Testis (tissue), 3 donors: Measurements from ENCODE around the gene SCAP. TPM values are rescaled to one million over a fixed set of nuclear protein-coding genes. Genes with fewer than 3 reads are reported as not detected.
A peak's percentile ranks its signal among the peaks of the same experiment; 100 is the strongest.
"Not testable (repeated sequence)": the region's sequence is repeated elsewhere in the genome, so short reads cannot be mapped to it uniquely, and the experiment has no call there.

ENCODE experiments used
- DNase-seq: peaks from one replicate; pipeline ENCODE4 v3.0.0-alpha.2; 2019
- H3K27ac ChIP-seq, 2 donors: fragments of 200-600 bp; sonication (generic); one replicate each; pipeline ENCODE4 v1.5.1; 2019
- H3K27me3 ChIP-seq: fragments of 200-600 bp; sonication (generic); one replicate; pipeline ENCODE4 v1.5.1; 2019
- H3K36me3 ChIP-seq: fragments of 200-600 bp; sonication (generic); one replicate; pipeline ENCODE4 v1.5.1; 2017; ENCODE audit warnings: low read depth; ENCODE audit errors: missing control alignments
- H3K4me1 ChIP-seq: fragments of 200-600 bp; sonication (generic); one replicate; pipeline ENCODE4 v1.5.1; 2019
- H3K4me3 ChIP-seq, 2 donors: fragments of 200-600 bp; sonication (generic); one replicate each; pipeline ENCODE4 v1.5.1; 2017 to 2019
- H3K9me3 ChIP-seq: fragments of 200-600 bp; sonication (generic); one replicate; pipeline ENCODE4 v1.5.1; 2017
- CTCF ChIP-seq, 3 experiments: fragments of 450-650 bp in 2 of 3; fragments of 200-600 bp in 1 of 3; sonication (generic) in 1 of 3; IDR thresholded peaks; one replicate each; pipeline ENCODE4 v1.5.1; 2016 to 2019; ENCODE audit warnings: antibody characterized with exemption in 3 of 3, mild to moderate bottlenecking in 2 of 3, moderate library complexity in 1 of 3
- POLR2A ChIP-seq: fragments of 450-650 bp; IDR thresholded peaks from one replicate; pipeline ENCODE4 v1.6.1; 2017; ENCODE audit warnings: antibody characterized with exemption, mild to moderate bottlenecking, moderate library complexity
- WGBS, 2 donors: methylation state at CpG; one replicate each; pipeline ENCODE4 v1.1.5; 2018; 5-methylcytosine and 5-hydroxymethylcytosine counted together
- intact Hi-C: fragments of 100-400 bp; cut with DNase I; formaldehyde crosslinking; loops from one replicate; pipeline ENCODE4 v1.15.1; 2023; ENCODE audit warnings: low total_unique reads
- polyA plus RNA-seq: library from polyadenylated mRNA; stranded (reverse); fragments of 350-450 nt; fragmentation: Illumina TruSeq; extraction: RNeasy Lipid Tissue Mini Kit (QIAGEN cat#74804); gene quantifications from one replicate; pipeline ENCODE4 v1.2.3, GENCODE V29; 2014; ENCODE audit warnings: low read depth, low replicate concordance; ENCODE audit not compliant: insufficient read depth
- total RNA-seq, 2 donors: library from RNA; depleted of rRNA; stranded (reverse); fragments of >200 nt; gene quantifications; one replicate each; pipeline ENCODE4 v1.2.3, GENCODE V29; 2016

The SCAP gene
- total and polyA plus RNA-seq, 3 donors from 2014 or later: 120 to 313 (median 276) TPM

- intact Hi-C loops: no loop called here
- no peak for DNase-seq
- no peak for TF ChIP-seq POLR2A
- no peak overlapping the region for H3K27ac ChIP-seq
- no peaks in the 10 kb centered on the region for H3K36me3 ChIP-seq
- no peaks in the 10 kb centered on the region for H3K9me3 ChIP-seq
- H3K4me1 ChIP-seq: peaks cover 7% of the 10 kb centered on the region
- no peak overlapping the region for H3K4me3 ChIP-seq
- H3K27me3 ChIP-seq: no peaks in the 10 kb centered on the region
- WGBS, 2 donors: 79 to 82% methylated on average over 1 of the region's 1 CpG
Observed at GRCh38 chr3:47464588-47464987, 11.2 kb downstream of the SCAP start.

GRCh38 chr3:47459534-47460085, 16.1 kb downstream of the SCAP start:
- 56 to 75% methylated on average over 9 of the region's 9 CpGs for WGBS, 2 donors
- Histone ChIP-seq H3K4me1 (peaks cover 18% of the 10 kb centered on the region), H3K27ac (peak overlapping the region in 1 of 2 donors; percentile 14)
- H3K27me3 ChIP-seq, H3K9me3 ChIP-seq, H3K36me3 ChIP-seq, intact Hi-C loops, H3K4me3 ChIP-seq: not testable (repeated sequence)
- DNase-seq: peak; percentile 13

GRCh38 chr3:47456984-47457383, 18.8 kb downstream of the SCAP start:
- DNase-seq: peak; percentile 2
- Histone ChIP-seq H3K36me3 (no peaks in the 10 kb centered on the region), H3K27ac (no peak overlapping the region), H3K9me3 (no peaks in the 10 kb centered on the region), H3K4me3 (no peak overlapping the region), H3K4me1 (peaks cover 15% of the 10 kb centered on the region), H3K27me3 (no peaks in the 10 kb centered on the region)
- TF ChIP-seq CTCF (IDR thresholded peaks at IDR 0.05) (no peak), POLR2A (no peak)
- intact Hi-C loops: no loop called here

GRCh38 chr3:47455806-47456452, 19.8 kb downstream of the SCAP start:
- intact Hi-C loops: no loop called here
- peak; percentile 6 for DNase-seq
- no peaks in the 10 kb centered on the region for H3K36me3 ChIP-seq
- no peaks in the 10 kb centered on the region for H3K9me3 ChIP-seq
- H3K4me1 ChIP-seq: peaks cover 11% of the 10 kb centered on the region
- peak overlapping the region in 1 of 2 donors; percentile 55 for H3K27ac ChIP-seq
- H3K4me3 ChIP-seq: no peak overlapping the region
- WGBS, 2 donors: 77 to 88% methylated on average over 3 of the region's 3 CpGs
- TF ChIP-seq POLR2A (no peak), CTCF (IDR thresholded peaks at IDR 0.05) (no peak)
- H3K27me3 ChIP-seq: no peaks in the 10 kb centered on the region

GRCh38 chr3:47452453-47453215, 23.1 kb downstream of the SCAP start:
- H3K9me3 ChIP-seq: no peaks in the 10 kb centered on the region
- no peaks in the 10 kb centered on the region for H3K36me3 ChIP-seq
- H3K4me3 ChIP-seq: no peak overlapping the region
- H3K27me3 ChIP-seq: no peaks in the 10 kb centered on the region
- no peak overlapping the region for H3K27ac ChIP-seq
- intact Hi-C loops: no loop called here
- DNase-seq: peak; percentile 37
- 73 to 91% methylated on average over 4 of the region's 4 CpGs for WGBS, 2 donors
- H3K4me1 ChIP-seq: peaks cover 4% of the 10 kb centered on the region
- TF ChIP-seq CTCF (IDR thresholded peaks at IDR 0.05) (no peak), POLR2A (no peak)
